DOHH2 (cell line): ENCODE results near the gene MGAT4D.

Experiments used
- H3F3A ChIP-seq: fragments of 200-600 bp; sonication (generic), shearing (Covaris generic); 2 replicates; pipeline ENCODE4 v1.6.0; 2016; ENCODE audit warnings: antibody characterized with exemption, mild to moderate bottlenecking; ENCODE audit not compliant: control insufficient read depth, insufficient read depth
- H3K27ac ChIP-seq: fragments of 200-600 bp; sonication (generic); 2 replicates; pipeline ENCODE4 v1.5.1; 2014; ENCODE audit warnings: low read depth, mild to moderate bottlenecking, low read length, moderate library complexity
- H3K27me3 ChIP-seq: fragments of 200-600 bp; sonication (generic); 2 replicates; pipeline ENCODE4 v1.6.1; 2014; ENCODE audit warnings: mild to moderate bottlenecking, low read length, mixed read lengths; ENCODE audit not compliant: control insufficient read depth
- H3K36me3 ChIP-seq: fragments of 200-600 bp; sonication (generic); 2 replicates; pipeline ENCODE4 v1.6.1; 2014; ENCODE audit warnings: mild to moderate bottlenecking, low read length, moderate library complexity, mixed read lengths; ENCODE audit not compliant: control insufficient read depth
- H3K4me1 ChIP-seq: fragments of 200-600 bp; sonication (generic); 2 replicates; pipeline ENCODE4 v1.6.1; 2014; ENCODE audit warnings: mild to moderate bottlenecking, low read length, mixed read lengths; ENCODE audit not compliant: control insufficient read depth
- H3K4me2 ChIP-seq: fragments of 200-600 bp; sonication (generic); 2 replicates; pipeline ENCODE4 v1.6.0; 2014; ENCODE audit warnings: mild to moderate bottlenecking, low read length, moderate library complexity
- H3K4me3 ChIP-seq: fragments of 200-600 bp; sonication (generic); 2 replicates; pipeline ENCODE4 v1.5.1; 2014; ENCODE audit warnings: mild to moderate bottlenecking, low read length, mixed read lengths
- H3K79me2 ChIP-seq: fragments of 200-600 bp; sonication (generic); 2 replicates; pipeline ENCODE4 v1.6.1; 2014; ENCODE audit warnings: mild to moderate bottlenecking, low read length, mixed read lengths; ENCODE audit not compliant: control insufficient read depth
- H3K9me2 ChIP-seq: fragments of 200-600 bp; sonication (generic); replicated peaks from 2 replicates; pipeline ENCODE4 v1.6.1; 2014; ENCODE audit warnings: mild to moderate bottlenecking, low read length, mixed read lengths; ENCODE audit not compliant: control insufficient read depth
- H3K9me3 ChIP-seq: fragments of 200-600 bp; sonication (generic); 2 replicates; pipeline ENCODE4 v1.6.1; 2014; ENCODE audit warnings: antibody characterized with exemption, low read length, mixed read lengths; ENCODE audit not compliant: control insufficient read depth, insufficient read depth
- H4K20me1 ChIP-seq: fragments of 200-600 bp; sonication (generic); 2 replicates; pipeline ENCODE4 v1.6.0; 2014; ENCODE audit warnings: low read depth, mild to moderate bottlenecking, antibody characterized with exemption, low read length, moderate library complexity; ENCODE audit not compliant: control insufficient read depth, insufficient read depth
- CTCF ChIP-seq: fragments of 200-600 bp; sonication (generic); IDR thresholded peaks from one replicate; pipeline ENCODE4 v1.5.1; 2014; ENCODE audit warnings: antibody characterized with exemption, mild to moderate bottlenecking, low read depth, low read length; ENCODE audit not compliant: poor library complexity, severe bottlenecking
- EZH2phosphoT487 ChIP-seq: fragments of 200-600 bp; sonication (generic); IDR thresholded peaks from 2 replicates; pipeline ENCODE4 v1.6.1; 2017; ENCODE audit warnings: borderline replicate concordance, mild to moderate bottlenecking, antibody characterized with exemption, low read length, moderate library complexity, mixed read lengths

The MGAT4D gene

GRCh38 chr4:140483445-140483844 is 14.6 kb downstream of the MGAT4D start:
- Histone ChIP-seq H3K79me2 (no peaks in the 10 kb centered on the region), H3K9me2 (no peaks in the 10 kb centered on the region), H3K27me3 (no peaks in the 10 kb centered on the region; the same call in 1 of the 2 replicates), H3K4me3 (no peak overlapping the region), H3K4me2 (no peak overlapping the region), H4K20me1 (no peaks in the 10 kb centered on the region), H3K4me1 (no peaks in the 10 kb centered on the region), H3K27ac (no peak overlapping the region), H3K9me3 (no peaks in the 10 kb centered on the region), H3K36me3 (no peaks in the 10 kb centered on the region), H3F3A (no peaks in the 10 kb centered on the region)
- no peak for TF ChIP-seq EZH2phosphoT487
- no peak for TF ChIP-seq CTCF

- TF ChIP-seq CTCF (no peak), EZH2phosphoT487 (no peak)
- Histone ChIP-seq H3K27me3 (peaks cover 15% of the 10 kb centered on the region), H4K20me1 (no peaks in the 10 kb centered on the region), H3K4me1 (no peaks in the 10 kb centered on the region), H3K36me3 (no peaks in the 10 kb centered on the region), H3K4me2 (no peak overlapping the region), H3K27ac (no peak overlapping the region), H3K79me2 (no peaks in the 10 kb centered on the region), H3K4me3 (no peak overlapping the region), H3F3A (no peaks in the 10 kb centered on the region), H3K9me2 (no peaks in the 10 kb centered on the region), H3K9me3 (no peaks in the 10 kb centered on the region)
Observed at GRCh38 chr4:140472156-140472555, 25.9 kb downstream of the MGAT4D start.

- Histone ChIP-seq H4K20me1 (no peaks in the 10 kb centered on the region), H3K36me3 (no peaks in the 10 kb centered on the region), H3K4me3 (no peak overlapping the region), H3K9me3 (no peaks in the 10 kb centered on the region), H3K27ac (no peak overlapping the region), H3K79me2 (no peaks in the 10 kb centered on the region), H3K4me2 (no peak overlapping the region), H3K9me2 (no peaks in the 10 kb centered on the region), H3F3A (no peaks in the 10 kb centered on the region), H3K27me3 (peaks cover 24% of the 10 kb centered on the region), H3K4me1 (no peaks in the 10 kb centered on the region)
- TF ChIP-seq EZH2phosphoT487, result no peak
- no peak for TF ChIP-seq CTCF
Observed at GRCh38 chr4:140469791-140470733, 28.0 kb downstream of the MGAT4D start.
